ENCODE measurements around the gene C22orf42.

The C22orf42 gene

GRCh38 chr22:32132126-32132525, 27.0 kb downstream of the C22orf42 start:
- no peaks in the 10 kb centered on the region for H3K36me3 Mint-ChIP-seq (ENCODE audit: low read depth)
- H3K9me3 Mint-ChIP-seq: no peaks in the 10 kb centered on the region
- H3K4me1 Mint-ChIP-seq (ENCODE audit: low read depth): peaks cover 9% of the 10 kb centered on the region

GRCh38 chr22:32130464-32130863, 28.6 kb downstream of the C22orf42 start:
- Mint-ChIP-seq H3K36me3 (ENCODE audit: low read depth) (no peaks in the 10 kb centered on the region), H3K4me3 (no peak overlapping the region), H3K27ac (no peak overlapping the region), H3K9me3 (no peaks in the 10 kb centered on the region), H3K27me3 (ENCODE audit: low read depth) (peaks cover 3% of the 10 kb centered on the region), H3K4me1 (ENCODE audit: low read depth) (peaks cover 3% of the 10 kb centered on the region)

More at GRCh38 chr22:32132126-32132525, 27.0 kb downstream of the C22orf42 start:
- Mint-ChIP-seq H3K27ac (no peak overlapping the region), H3K4me3 (no peak overlapping the region), H3K27me3 (ENCODE audit: low read depth) (peaks cover 3% of the 10 kb centered on the region)

- Mint-ChIP-seq H3K27ac (no peak overlapping the region), H3K4me1 (ENCODE audit: low read depth) (peaks cover 8% of the 10 kb centered on the region), H3K27me3 (ENCODE audit: low read depth) (no peaks in the 10 kb centered on the region), H3K36me3 (ENCODE audit: low read depth) (no peaks in the 10 kb centered on the region), H3K4me3 (no peak overlapping the region), H3K9me3 (no peaks in the 10 kb centered on the region)
These were observed 31.2 kb downstream of the C22orf42 start for GRCh38 chr22:32127904-32128303.

GRCh38 chr22:32123657-32124056, 35.4 kb downstream of the C22orf42 start:
- H3K4me1 Mint-ChIP-seq (ENCODE audit: low read depth): peaks cover 6% of the 10 kb centered on the region
- H3K27ac Mint-ChIP-seq: no peak overlapping the region
- H3K27me3 Mint-ChIP-seq (ENCODE audit: low read depth): no peaks in the 10 kb centered on the region
- no peak overlapping the region for H3K4me3 Mint-ChIP-seq
- no peaks in the 10 kb centered on the region for H3K36me3 Mint-ChIP-seq (ENCODE audit: low read depth)
- no peaks in the 10 kb centered on the region for H3K9me3 Mint-ChIP-seq

GRCh38 chr22:32122899-32123298, 36.2 kb downstream of the C22orf42 start:
- H3K27ac Mint-ChIP-seq: no peak overlapping the region
- H3K9me3 Mint-ChIP-seq: no peaks in the 10 kb centered on the region
- no peaks in the 10 kb centered on the region for H3K27me3 Mint-ChIP-seq (ENCODE audit: low read depth)
- no peak overlapping the region for H3K4me3 Mint-ChIP-seq
- no peaks in the 10 kb centered on the region for H3K36me3 Mint-ChIP-seq (ENCODE audit: low read depth)
- H3K4me1 Mint-ChIP-seq (ENCODE audit: low read depth): peaks cover 4% of the 10 kb centered on the region

- Mint-ChIP-seq H3K27ac (no peak overlapping the region), H3K36me3 (ENCODE audit: low read depth) (no peaks in the 10 kb centered on the region), H3K4me3 (no peak overlapping the region), H3K9me3 (no peaks in the 10 kb centered on the region), H3K27me3 (ENCODE audit: low read depth) (peaks cover 13% of the 10 kb centered on the region), H3K4me1 (ENCODE audit: low read depth) (peaks cover 4% of the 10 kb centered on the region)
These were observed 38.5 kb downstream of the C22orf42 start for GRCh38 chr22:32120603-32121002.

- Mint-ChIP-seq H3K4me1 (ENCODE audit: low read depth) (no peaks in the 10 kb centered on the region), H3K27ac (no peak overlapping the region), H3K9me3 (no peaks in the 10 kb centered on the region), H3K4me3 (no peak overlapping the region), H3K36me3 (ENCODE audit: low read depth) (no peaks in the 10 kb centered on the region), H3K27me3 (ENCODE audit: low read depth) (peaks cover 19% of the 10 kb centered on the region)
These were observed 39.4 kb downstream of the C22orf42 start for GRCh38 chr22:32119568-32120235.

GRCh38 chr22:32112380-32112779, 46.7 kb downstream of the C22orf42 start:
- H3K4me3 Mint-ChIP-seq: no peak overlapping the region
- peaks cover 43% of the 10 kb centered on the region for H3K27me3 Mint-ChIP-seq (ENCODE audit: low read depth)
- H3K9me3 Mint-ChIP-seq: no peaks in the 10 kb centered on the region
- no peaks in the 10 kb centered on the region for H3K36me3 Mint-ChIP-seq (ENCODE audit: low read depth)
- no peaks in the 10 kb centered on the region for H3K4me1 Mint-ChIP-seq (ENCODE audit: low read depth)
- H3K27ac Mint-ChIP-seq: no peak overlapping the region

- Mint-ChIP-seq H3K9me3 (no peaks in the 10 kb centered on the region), H3K27ac (no peak overlapping the region), H3K36me3 (ENCODE audit: low read depth) (no peaks in the 10 kb centered on the region), H3K4me1 (ENCODE audit: low read depth) (no peaks in the 10 kb centered on the region), H3K27me3 (ENCODE audit: low read depth) (peaks cover 32% of the 10 kb centered on the region), H3K4me3 (no peak overlapping the region)
These were observed 52.2 kb downstream of the C22orf42 start for GRCh38 chr22:32106930-32107329.

- H3K9me3 Mint-ChIP-seq: no peaks in the 10 kb centered on the region
These were observed 55.3 kb downstream of the C22orf42 start for GRCh38 chr22:32103658-32104315.

GRCh38 chr22:32100711-32101110, 58.4 kb downstream of the C22orf42 start:
- H3K9me3 Mint-ChIP-seq: no peaks in the 10 kb centered on the region
- no peaks in the 10 kb centered on the region for H3K36me3 Mint-ChIP-seq (ENCODE audit: low read depth)
- peaks cover 23% of the 10 kb centered on the region for H3K27me3 Mint-ChIP-seq (ENCODE audit: low read depth)
- no peak overlapping the region for H3K27ac Mint-ChIP-seq
- no peaks in the 10 kb centered on the region for H3K4me1 Mint-ChIP-seq (ENCODE audit: low read depth)
- no peak overlapping the region for H3K4me3 Mint-ChIP-seq

More at GRCh38 chr22:32103658-32104315, 55.3 kb downstream of the C22orf42 start:
- Mint-ChIP-seq H3K27me3 (ENCODE audit: low read depth) (peaks cover 26% of the 10 kb centered on the region), H3K27ac (no peak overlapping the region), H3K36me3 (ENCODE audit: low read depth) (no peaks in the 10 kb centered on the region), H3K4me3 (no peak overlapping the region), H3K4me1 (ENCODE audit: low read depth) (no peaks in the 10 kb centered on the region)

Measured in T-helper 1 cell treated with Interleukin-12 subunit alpha and Interleukin-12 subunit beta and Interleukin-4 antibody, amounts not matched to agents 30 μg/mL and 1 μg/mL, for 36 hours (primary cell).